HG03097 (cell line): ENCODE results near the gene THSD4.
"Not testable (repeated sequence)": the region's sequence is repeated elsewhere in the genome, so short reads cannot be mapped to it uniquely, and the experiment has no call there.

Source experiments
- ATAC-seq: cut with Tn5 transposase; IDR thresholded peaks from one replicate; pipeline ENCODE4 v1.9.1; 2021; ENCODE audit not compliant: unreplicated experiment, low FRiP score

Gene THSD4

DNA sequence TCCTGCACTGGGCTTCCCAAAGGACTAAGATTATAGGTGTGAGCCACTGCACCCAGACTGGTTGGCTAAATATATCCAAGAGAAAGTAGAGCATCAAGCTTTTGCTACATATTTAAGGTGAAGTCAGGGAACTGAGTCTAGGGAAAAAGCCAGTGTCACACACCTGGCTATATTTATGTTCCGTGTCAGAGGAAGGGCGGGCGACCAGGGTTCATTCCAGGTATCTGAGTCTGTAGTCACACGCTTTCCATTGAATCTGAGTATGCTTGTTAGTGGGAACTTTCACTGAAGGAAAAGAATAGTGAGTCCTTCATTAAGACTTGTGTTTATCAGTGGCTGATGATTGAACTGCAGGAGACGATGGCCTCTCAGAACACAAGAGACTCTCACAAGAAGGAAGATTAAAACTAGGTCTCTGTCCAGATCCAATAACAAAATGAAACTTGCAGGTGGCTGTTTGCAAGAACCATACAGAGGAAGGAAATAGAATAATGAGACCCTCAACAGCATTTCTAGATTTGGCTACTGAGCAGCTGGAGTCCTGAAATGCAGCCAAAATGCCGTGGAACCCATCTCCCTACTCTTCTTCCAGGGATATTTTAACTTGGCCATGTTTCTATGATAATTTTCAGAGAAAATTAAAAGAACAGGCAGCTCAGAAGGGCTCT is 276.3 kb downstream of the THSD4 start:
- no peak for ATAC-seq

DNA sequence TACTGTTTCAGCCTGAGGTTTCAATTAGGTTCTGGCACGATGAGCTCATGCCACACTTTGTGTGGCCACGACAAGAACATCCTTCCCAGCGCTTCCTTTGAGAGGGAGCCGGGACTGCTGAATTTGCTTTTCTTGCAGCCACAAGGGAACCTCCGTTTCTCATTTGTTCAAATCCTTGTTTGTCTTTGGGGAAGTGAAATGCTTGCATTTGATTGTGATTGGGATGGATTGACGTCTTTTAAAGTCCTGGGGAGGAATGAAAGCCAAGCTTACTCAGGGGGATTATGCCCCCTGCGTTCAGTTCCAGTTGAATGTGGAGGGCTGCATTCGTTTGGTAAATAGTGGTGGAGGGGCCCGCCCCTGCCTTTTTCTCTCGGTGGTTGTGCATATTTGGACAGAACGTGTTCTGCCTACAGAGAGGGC is 277.6 kb downstream of the THSD4 start:
- no peak for ATAC-seq

- no peak for ATAC-seq
Measured at GRCh38 chr15:71393383-71393782, 278.1 kb downstream of the THSD4 start.

DNA sequence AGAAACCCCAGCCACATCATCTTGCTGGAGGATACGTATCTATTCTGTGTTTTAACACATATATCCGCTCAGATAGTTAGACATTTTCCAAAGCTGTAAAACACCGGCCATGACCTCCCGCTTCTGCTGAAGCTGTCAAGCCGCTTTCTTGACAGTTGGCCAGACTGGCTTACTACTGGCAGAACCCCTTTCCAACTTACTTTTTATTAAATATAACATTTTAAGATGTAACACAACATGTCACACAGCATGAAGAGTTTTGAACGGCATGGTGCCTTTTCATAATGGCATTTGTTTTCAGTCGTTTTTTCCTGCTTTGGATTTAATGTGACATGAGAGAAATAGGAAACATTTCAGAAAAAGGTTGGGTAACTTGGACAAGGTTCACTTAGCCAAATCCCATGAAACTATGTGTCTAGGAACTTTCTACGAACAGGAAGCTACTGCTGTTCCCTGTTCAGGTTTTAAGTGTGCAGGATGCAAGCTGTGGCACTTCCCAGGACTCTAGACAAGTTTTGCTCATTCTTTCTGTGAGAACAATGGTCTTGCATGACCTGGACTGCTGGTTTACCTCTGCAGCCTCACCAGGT is 281.4 kb downstream of the THSD4 start:
- no peak for ATAC-seq

GRCh38 chr15:71397377-71397776 is 282.1 kb downstream of the THSD4 start:
- no peak for ATAC-seq

GRCh38 chr15:71400294-71400693 is 285.0 kb downstream of the THSD4 start:
- ATAC-seq = no peak

GRCh38 chr15:71401728-71402127 is 286.5 kb downstream of the THSD4 start:
- not testable (repeated sequence) for ATAC-seq

GRCh38 chr15:71409541-71409940 is 294.3 kb downstream of the THSD4 start:
- no peak for ATAC-seq

- no peak for ATAC-seq
Measured at GRCh38 chr15:71410347-71410746, 295.1 kb downstream of the THSD4 start.

DNA sequence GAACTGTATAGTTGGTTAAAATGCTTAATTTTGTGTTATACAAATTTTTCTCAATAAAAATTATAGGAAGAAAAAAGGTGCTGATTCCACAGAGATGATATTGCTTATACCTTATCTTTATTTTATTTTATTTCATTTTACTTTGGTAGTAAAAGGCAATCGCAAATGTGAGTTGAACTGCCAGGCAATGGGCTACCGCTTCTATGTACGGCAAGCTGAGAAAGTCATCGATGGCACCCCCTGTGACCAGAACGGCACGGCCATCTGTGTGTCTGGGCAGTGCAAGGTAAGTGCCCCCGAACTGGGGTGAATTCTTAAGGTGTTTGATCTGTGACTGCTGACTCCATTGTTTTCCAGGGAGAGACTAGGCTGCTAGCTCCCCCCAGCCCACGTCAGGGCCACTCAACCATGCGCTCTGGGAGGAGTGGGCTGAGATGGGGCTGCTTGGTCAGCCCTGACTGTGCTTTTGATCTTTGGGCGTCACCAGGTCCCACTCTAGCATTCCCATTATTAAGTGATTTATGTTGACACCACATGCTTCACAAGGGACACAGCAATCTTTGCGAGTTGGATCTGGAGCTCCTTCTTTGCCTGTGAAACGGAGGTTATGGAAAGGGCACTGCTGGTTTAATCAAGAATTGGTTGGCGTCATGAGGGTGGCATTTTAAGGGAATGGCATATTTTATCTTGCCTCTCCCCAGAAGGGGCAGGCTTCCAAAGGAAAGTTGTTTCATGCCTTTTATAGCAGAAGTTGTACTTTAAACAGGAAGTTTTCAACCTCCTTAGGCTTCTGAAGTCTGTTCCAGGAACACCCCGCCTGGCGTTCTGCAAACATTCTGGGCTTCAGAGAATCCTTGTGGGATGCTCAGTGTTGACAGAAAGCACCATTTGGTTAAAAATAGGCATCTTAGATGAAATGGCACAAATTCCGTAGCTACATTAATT is 296.5 kb downstream of the THSD4 start:
- ATAC-seq = no peak

- no peak for ATAC-seq
Measured at GRCh38 chr15:71413419-71413818, 298.1 kb downstream of the THSD4 start.

GRCh38 chr15:71414853-71415252 is 299.6 kb downstream of the THSD4 start:
- no peak for ATAC-seq

DNA sequence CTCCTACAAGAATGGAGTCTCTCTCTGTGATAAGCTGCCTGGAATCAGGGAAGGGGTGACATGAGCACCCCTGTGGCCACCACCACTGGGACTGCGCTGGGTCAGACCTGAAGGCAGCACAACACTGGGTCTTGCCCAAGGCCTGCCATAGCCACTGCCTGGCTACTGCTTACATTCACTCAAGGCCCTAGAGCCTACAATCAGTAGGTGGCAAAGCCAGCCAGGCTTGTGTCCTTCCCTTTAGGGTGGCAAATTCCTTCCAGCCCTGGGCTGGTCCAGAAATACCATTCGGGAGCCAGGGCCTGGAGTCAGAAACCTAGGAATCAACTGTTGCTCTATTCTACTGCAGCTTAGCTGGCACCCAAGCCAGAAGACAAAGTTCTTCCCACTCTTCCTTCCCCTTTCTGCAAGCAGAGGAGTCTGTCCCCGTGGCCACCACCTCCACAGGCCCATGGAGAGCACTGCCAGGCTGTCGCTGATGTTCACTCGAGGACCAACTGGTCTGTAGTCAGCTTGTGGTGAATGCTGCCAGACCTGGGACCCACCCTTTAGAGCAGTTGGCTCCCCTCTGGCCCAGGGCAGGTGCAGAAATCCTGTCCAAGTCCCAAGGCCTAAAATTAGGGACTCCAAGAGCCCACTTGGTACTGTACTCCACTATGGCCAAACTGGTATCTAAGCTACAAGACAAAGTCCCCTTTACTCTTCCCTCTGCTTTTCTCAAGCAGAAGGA is 307.4 kb downstream of the THSD4 start:
- ATAC-seq = no peak

GRCh38 chr15:71424765-71425164 is 309.5 kb downstream of the THSD4 start:
- no peak for ATAC-seq

- no peak for ATAC-seq
Measured at GRCh38 chr15:71425388-71425787, 310.1 kb downstream of the THSD4 start.

- no peak for ATAC-seq
Measured at GRCh38 chr15:71426792-71427191, 311.5 kb downstream of the THSD4 start.

- no peak for ATAC-seq
Measured at GRCh38 chr15:71430782-71431181, 315.5 kb downstream of the THSD4 start.

GRCh38 chr15:71431343-71432336 is 316.4 kb downstream of the THSD4 start:
- ATAC-seq = no peak

GRCh38 chr15:71433402-71433801 is 318.1 kb downstream of the THSD4 start:
- no peak for ATAC-seq

DNA sequence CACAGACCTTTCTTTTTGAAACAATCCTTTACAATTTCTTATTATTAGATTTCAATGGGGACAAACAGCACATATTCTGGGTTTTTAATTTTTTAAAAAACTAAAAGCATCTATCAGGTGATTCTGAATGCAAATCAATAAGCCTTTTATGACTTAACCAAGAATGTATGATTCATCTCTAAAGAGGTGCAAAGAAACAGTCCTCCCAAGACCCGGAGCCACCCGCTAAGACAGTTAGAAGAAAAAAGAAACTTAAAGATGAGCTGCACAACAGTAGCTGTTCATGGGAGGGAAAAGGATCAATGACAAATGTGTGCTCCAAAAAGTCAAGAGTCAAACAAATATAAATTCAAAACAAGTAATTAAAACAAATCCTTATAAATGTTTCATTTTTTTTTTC is 319.5 kb downstream of the THSD4 start:
- ATAC-seq = no peak
